GM12878 (cell line): ENCODE data around the gene ASPG. TPM values are rescaled to one million over a fixed set of nuclear protein-coding genes. Genes with fewer than 3 reads are reported as not detected.

Source experiments
- ATAC-seq: fragments of 200-7000 bp; cut with Tn5 transposase; 3 replicates; pipeline ENCODE4 v1.9.1; 2020; ENCODE audit warnings: mild to moderate bottlenecking, moderate library complexity
- BruUV-seq: library from RNA; stranded (reverse); fragments of 400-500 nt; replicated peaks from 2 replicates; lab custom pipeline; 2021; lab: Mats Ljungman, UMichigan
- CTCF ChIA-PET: fragments of 300-600 bp; sonication (Branson Sonifier 250); formaldehyde crosslinking; extraction: SDS; loops from one replicate; lab custom pipeline; 2021; ENCODE audit warnings: inconsistent platforms; lab: Yijun Ruan, JAX
- POLR2A ChIA-PET: fragments of 350-600 bp; formaldehyde crosslinking; extraction: SDS; loops from one replicate; lab custom pipeline; 2021; ENCODE audit warnings: inconsistent platforms; lab: Charles Lee
- RAD21 ChIA-PET: fragments of 300-600 bp; sonication (Branson Sonifier 250); formaldehyde crosslinking; loops from one replicate; lab custom pipeline; 2023; ENCODE audit warnings: antibody characterized with exemption; ENCODE audit not compliant: unreplicated experiment; lab: Charles Lee
- SMC1A ChIA-PET: fragments of 300-600 bp; sonication (Branson Sonifier 250); formaldehyde crosslinking; loops from one replicate; lab custom pipeline; 2023; ENCODE audit not compliant: unreplicated experiment, uncharacterized antibody; lab: Charles Lee
- DNase-seq: peaks from one replicate; pipeline ENCODE4 v3.0.0-alpha.2; 2011; ENCODE audit warnings: low read depth, low spot score
- FAIRE-seq: peaks from 3 replicates; lab custom pipeline; 2011; peaks lifted over from hg19 to GRCh38; lab: Jason Lieb, UNC
- H2AFZ ChIP-seq: 2 replicates; pipeline ENCODE4 v1.6.0; 2011; ENCODE audit warnings: low read depth, low read length, control low read depth; ENCODE audit not compliant: control insufficient read depth
- H3K27ac ChIP-seq: 2 replicates; pipeline ENCODE4 v1.5.1; 2011; ENCODE audit warnings: control low read depth; ENCODE audit not compliant: control insufficient read depth, insufficient read depth
- H3K27me3 ChIP-seq, 2 experiments: replicated peaks in 1 of 2; 2 replicates each; pipeline versions ENCODE4 v1.6.0 to v1.6.1; 2011; ENCODE audit warnings: low read length in 1 of 2; ENCODE audit not compliant: control insufficient read depth in 2 of 2, insufficient read depth in 2 of 2
- H3K36me3 ChIP-seq, 2 experiments: 2 replicates each; pipeline ENCODE4 v1.5.1; 2011; ENCODE audit warnings: low read length in 1 of 2; ENCODE audit not compliant: control insufficient read depth in 2 of 2, insufficient read depth in 2 of 2
- H3K4me1 ChIP-seq: 2 replicates; pipeline ENCODE4 v1.6.1; 2011; ENCODE audit warnings: mild to moderate bottlenecking, low read length, moderate library complexity, mixed read lengths; ENCODE audit not compliant: control insufficient read depth, insufficient read depth
- H3K4me2 ChIP-seq: 2 replicates; pipeline ENCODE4 v1.6.0; 2011; ENCODE audit warnings: control low read depth; ENCODE audit not compliant: control insufficient read depth, insufficient read depth
- H3K4me3 ChIP-seq: fragments of 200-600 bp; sonication (generic); 2 replicates; pipeline ENCODE4 v1.5.1; 2016
- H3K79me2 ChIP-seq: 2 replicates; pipeline ENCODE4 v1.6.0; 2011; ENCODE audit warnings: low read length; ENCODE audit not compliant: control insufficient read depth, insufficient read depth
- H3K9ac ChIP-seq: 2 replicates; pipeline ENCODE4 v1.8.0; 2011; ENCODE audit warnings: low read length, control low read depth, mixed read lengths; ENCODE audit not compliant: control insufficient read depth, insufficient read depth
- H3K9me3 ChIP-seq: replicated peaks from 3 replicates; pipeline ENCODE4 v1.5.1; 2011; ENCODE audit warnings: mild to moderate bottlenecking, low read length; ENCODE audit not compliant: control insufficient read depth, insufficient read depth
- H4K20me1 ChIP-seq: 2 replicates; pipeline ENCODE4 v1.6.0; 2011; ENCODE audit not compliant: control insufficient read depth, insufficient read depth
- ATF7 ChIP-seq: fragments of 450-650 bp; IDR thresholded peaks from 2 replicates; pipeline ENCODE4 v1.6.1; 2016; ENCODE audit warnings: low read depth, mild to moderate bottlenecking
- BHLHE40 ChIP-seq, 2 experiments: fragments of 450-650 bp in 1 of 2; IDR thresholded peaks; 2 replicates each; pipeline ENCODE4 v1.6.1; 2011 to 2017; ENCODE audit warnings: low read depth in 2 of 2, borderline replicate concordance in 1 of 2, improper control_type of control experiment in 1 of 2, low read length in 1 of 2, mild to moderate bottlenecking in 1 of 2
- BMI1 ChIP-seq: fragments of 450-650 bp; IDR thresholded peaks from 2 replicates; pipeline ENCODE4 v1.6.1; 2016; ENCODE audit warnings: mild to moderate bottlenecking, moderate library complexity, borderline replicate concordance
- DPF2 ChIP-seq: fragments of 450-650 bp; IDR thresholded peaks from 2 replicates; pipeline ENCODE4 v1.6.1; 2017; ENCODE audit warnings: mild to moderate bottlenecking
- FOS ChIP-seq: IDR thresholded peaks from 3 replicates; pipeline ENCODE4 v1.6.1; 2011; ENCODE audit warnings: borderline replicate concordance; ENCODE audit not compliant: insufficient read length; ENCODE audit errors: extremely low read depth
- FOXM1 ChIP-seq: IDR thresholded peaks from 2 replicates; pipeline ENCODE4 v1.6.1; 2012; ENCODE audit warnings: low read depth, mild to moderate bottlenecking, inconsistent platforms, low read length, moderate library complexity
- PAX8 ChIP-seq: fragments of 450-650 bp; IDR thresholded peaks from 2 replicates; pipeline ENCODE4 v1.6.1; 2017; ENCODE audit warnings: mild to moderate bottlenecking, moderate library complexity
- SP1 ChIP-seq: IDR thresholded peaks from one replicate; pipeline ENCODE4 v1.6.1; 2011; ENCODE audit warnings: low read depth, low read length
- SUZ12 ChIP-seq: fragments of 200-600 bp; sonication (generic); IDR thresholded peaks from one replicate; pipeline ENCODE4 v1.6.1; 2018; ENCODE audit warnings: antibody characterized with exemption, mild to moderate bottlenecking; ENCODE audit not compliant: unreplicated experiment
- USF2 ChIP-seq: IDR thresholded peaks from 2 replicates; pipeline ENCODE4 v1.6.1; 2011; ENCODE audit warnings: low read depth, low read length, improper control_type of control experiment, borderline replicate concordance
- ZBTB4 ChIP-seq: fragments of 450-650 bp; formaldehyde crosslinking; IDR thresholded peaks from 2 replicates; pipeline ENCODE4 v1.4.0; 2022; ENCODE audit warnings: mild to moderate bottlenecking, moderate library complexity
- WGBS: methylation state at CpG from one replicate; pipeline ENCODE4 v1.1.6; 2016; ENCODE audit warnings: low lambda C conversion rate; ENCODE audit not compliant: insufficient replicate concordance, insufficient coverage; ENCODE audit errors: missing lambda C conversion rate; 5-methylcytosine and 5-hydroxymethylcytosine counted together
- in situ Hi-C: fragments of 300-500 bp; cut with MboI; formaldehyde crosslinking; loops from 9 replicates; pipeline ENCODE4 v1.14.3; 2018; ENCODE audit warnings: mixed read lengths
- intact Hi-C: fragments of 100-400 bp; cut with micrococcal nuclease; formaldehyde crosslinking; loops from one replicate; pipeline ENCODE4 v1.14.2; 2022; ENCODE audit not compliant: unreplicated experiment
- polyA plus RNA-seq, 11 experiments: library from polyadenylated mRNA; depleted of rRNA in 4 of 11; unstranded in 6 of 11; stranded (reverse) in 5 of 11; fragments of >200 nt; fragmentation: Nextera tagmentation in 4 of 11; fragmentation: Illumina TruSeq in 1 of 11; extraction: Ambion mirVana in 4 of 11; extraction: Trizol in 1 of 11; gene quantifications; 1 replicate in 1 of 11; 2 replicates in 10 of 11; pipeline versions ENCODE4 v1.2.1 to v1.2.3, GENCODE V29; 2011 to 2016; ENCODE audit warnings: inconsistent platforms in 2 of 11, missing spikeins in 2 of 11, low read depth in 1 of 11
- total RNA-seq, 4 experiments: library from RNA; depleted of rRNA in 3 of 4; stranded (reverse); fragments of >200 nt in 3 of 4; fragmentation: Illumina TruSeq in 1 of 4; extraction: Trizol in 1 of 4; gene quantifications; 2 replicates each; pipeline versions ENCODE4 v1.2.1 to v1.2.3, GENCODE V29; 2013 to 2021

The ASPG gene
- total and polyA plus RNA-seq, 10 of the 15 experiments (the other 5 are each of a cell fraction or from before 2014, with no cell fraction given), result not detected

- WGBS, result 16% methylated on average over 9 of the region's 9 CpGs
- in situ Hi-C loops, result no loop called here
- no peaks in the 10 kb centered on the region for H3K79me2 ChIP-seq
Observed at GRCh38 chr14:104159990-104160389, 74.5 kb downstream of the ASPG start.

More at GRCh38 chr14:104159990-104160389, 74.5 kb downstream of the ASPG start:
- ChIA-PET CTCF (no interaction called here), SMC1A (no interaction called here), RAD21 (no interaction called here), POLR2A (no interaction called here)
- no peak for TF ChIP-seq SUZ12
- no peak for TF ChIP-seq ATF7
- TF ChIP-seq PAX8, result no peak
- no peak for TF ChIP-seq ZBTB4
- TF ChIP-seq BMI1, result no peak
- TF ChIP-seq FOXM1, result no peak
- no peak for TF ChIP-seq USF2
- TF ChIP-seq BHLHE40 (IDR thresholded peaks at IDR 0.05; ENCODE audit: borderline replicate concordance in 1 of 2, low read depth in 2 of 2, low read length in 1 of 2), result no peak
- no peak for TF ChIP-seq SP1
- TF ChIP-seq DPF2, result no peak
- no peak for TF ChIP-seq FOS
- H3K27ac ChIP-seq, result no peak overlapping the region
- H4K20me1 ChIP-seq, result no peaks in the 10 kb centered on the region
- no peaks in the 10 kb centered on the region for H3K4me1 ChIP-seq
- FAIRE-seq, result no peak
- BruUV-seq, result no TSS peak
- intact Hi-C loops, result no loop called here
- H3K4me2 ChIP-seq, result no peak overlapping the region
- no peaks in the 10 kb centered on the region for H3K9me3 ChIP-seq
- H3K4me3 ChIP-seq, result no peak overlapping the region
- no peak overlapping the region for H3K9ac ChIP-seq
- no peaks in the 10 kb centered on the region for H3K36me3 ChIP-seq
- H3K27me3 ChIP-seq, result no peaks in the 10 kb centered on the region
- ATAC-seq, result no peak
- no peak overlapping the region for H2AFZ ChIP-seq
- no peak for DNase-seq
